ENCODE results near the gene STX4.

Gene STX4

GRCh38 chr16:31008551-31008950 is 24.8 kb upstream of the STX4 start:
- no peaks in the 10 kb centered on the region for H3K27me3 ChIP-seq (ENCODE audit: low read length)
- H3K9ac ChIP-seq (ENCODE audit: low read length): no peak overlapping the region
- no peaks in the 10 kb centered on the region for H3F3A ChIP-seq (ENCODE audit: insufficient read depth)
- H2AFZ ChIP-seq (ENCODE audit: low read depth, low read length, severe bottlenecking): no peak overlapping the region
- no peaks in the 10 kb centered on the region for H3K36me3 ChIP-seq (ENCODE audit: low read length)
- no peaks in the 10 kb centered on the region for H3K79me2 ChIP-seq (ENCODE audit: insufficient read depth, low read length)
- no peak overlapping the region for H3K27ac ChIP-seq (ENCODE audit: low read depth, low read length)
- H3K4me2 ChIP-seq (ENCODE audit: low read depth, low read length, poor library complexity, severe bottlenecking): no peak overlapping the region
- no peaks in the 10 kb centered on the region for H3K9me3 ChIP-seq (ENCODE audit: insufficient read depth, low read length)
- H4K20me1 ChIP-seq (ENCODE audit: low read depth, low read length): no peaks in the 10 kb centered on the region
- H3K9me2 ChIP-seq (replicated peaks; ENCODE audit: insufficient read depth, low read length): no peaks in the 10 kb centered on the region
- no peak overlapping the region for H3K4me3 ChIP-seq (ENCODE audit: insufficient read depth, low read length, poor library complexity, severe bottlenecking)
- TF ChIP-seq CTCF (IDR thresholded peaks at IDR 0.05; ENCODE audit: insufficient read depth, low read length, poor library complexity, severe bottlenecking) (no peak), EZH2phosphoT487 (conservative IDR thresholded peaks at IDR 0.05; ENCODE audit: low read length) (no peak)

GRCh38 chr16:31009120-31009519 is 24.2 kb upstream of the STX4 start:
- Histone ChIP-seq H3K9me3 (ENCODE audit: insufficient read depth, low read length) (no peaks in the 10 kb centered on the region), H3K9me2 (replicated peaks; ENCODE audit: insufficient read depth, low read length) (no peaks in the 10 kb centered on the region), H3K4me2 (ENCODE audit: low read depth, low read length, poor library complexity, severe bottlenecking) (no peak overlapping the region), H3K36me3 (ENCODE audit: low read length) (no peaks in the 10 kb centered on the region), H3F3A (ENCODE audit: insufficient read depth) (no peaks in the 10 kb centered on the region), H3K9ac (ENCODE audit: low read length) (no peak overlapping the region), H2AFZ (ENCODE audit: low read depth, low read length, severe bottlenecking) (no peak overlapping the region), H3K4me3 (ENCODE audit: insufficient read depth, low read length, poor library complexity, severe bottlenecking) (no peak overlapping the region), H4K20me1 (ENCODE audit: low read depth, low read length) (no peaks in the 10 kb centered on the region), H3K27me3 (ENCODE audit: low read length) (no peaks in the 10 kb centered on the region), H3K79me2 (ENCODE audit: insufficient read depth, low read length) (no peaks in the 10 kb centered on the region), H3K27ac (ENCODE audit: low read depth, low read length) (no peak overlapping the region)
- no peak for TF ChIP-seq EZH2phosphoT487 (conservative IDR thresholded peaks at IDR 0.05; ENCODE audit: low read length)
- no peak for TF ChIP-seq CTCF (IDR thresholded peaks at IDR 0.05; ENCODE audit: insufficient read depth, low read length, poor library complexity, severe bottlenecking)

- TF ChIP-seq CTCF (IDR thresholded peaks at IDR 0.05; ENCODE audit: insufficient read depth, low read length, poor library complexity, severe bottlenecking) (no peak), EZH2phosphoT487 (conservative IDR thresholded peaks at IDR 0.05; ENCODE audit: low read length) (no peak)
- no peaks in the 10 kb centered on the region for H3K9me2 ChIP-seq (replicated peaks; ENCODE audit: insufficient read depth, low read length)
- no peaks in the 10 kb centered on the region for H3K36me3 ChIP-seq (ENCODE audit: low read length)
- H3F3A ChIP-seq (ENCODE audit: insufficient read depth): no peaks in the 10 kb centered on the region
- H3K9ac ChIP-seq (ENCODE audit: low read length): no peak overlapping the region
- H3K79me2 ChIP-seq (ENCODE audit: insufficient read depth, low read length): no peaks in the 10 kb centered on the region
- no peak overlapping the region for H2AFZ ChIP-seq (ENCODE audit: low read depth, low read length, severe bottlenecking)
- no peak overlapping the region for H3K4me3 ChIP-seq (ENCODE audit: insufficient read depth, low read length, poor library complexity, severe bottlenecking)
- H3K27ac ChIP-seq (ENCODE audit: low read depth, low read length): no peak overlapping the region
- no peaks in the 10 kb centered on the region for H4K20me1 ChIP-seq (ENCODE audit: low read depth, low read length)
- H3K9me3 ChIP-seq (ENCODE audit: insufficient read depth, low read length): no peaks in the 10 kb centered on the region
- no peak overlapping the region for H3K4me2 ChIP-seq (ENCODE audit: low read depth, low read length, poor library complexity, severe bottlenecking)
- no peaks in the 10 kb centered on the region for H3K27me3 ChIP-seq (ENCODE audit: low read length)
Observed at GRCh38 chr16:31009894-31010584, 23.3 kb upstream of the STX4 start.

All from SU-DHL-6 (cell line).